Measurements from ENCODE around the gene SLC22A5. TPM values are rescaled to one million over a fixed set of nuclear protein-coding genes. Genes with fewer than 3 reads are reported as not detected.

SLC22A5 gene
- total and polyA plus RNA-seq, 2 of the 8 experiments (the other 6 are each of a cell fraction or from before 2014, with no cell fraction given), result 4.0 to 9.0 TPM

DNA sequence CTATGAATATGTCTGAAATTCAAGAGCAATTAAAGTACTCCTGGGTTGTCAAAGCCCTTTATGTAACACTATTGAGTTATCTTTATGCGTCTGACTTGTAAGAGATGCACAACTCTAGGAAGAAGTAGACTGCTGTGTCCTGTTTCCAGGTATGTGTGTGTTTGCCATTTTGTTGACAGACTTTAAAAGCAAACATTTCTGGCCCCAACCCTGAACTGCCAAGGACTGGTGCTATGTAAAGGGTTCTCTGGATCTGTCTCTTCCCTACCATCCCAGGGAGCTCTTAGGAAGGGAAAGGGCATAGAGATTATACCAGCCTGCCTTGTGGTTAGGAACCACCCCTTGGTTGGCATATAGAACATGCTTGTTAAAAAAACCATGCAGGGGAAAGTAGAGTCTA, 12.1 kb downstream of the SLC22A5 start:
- no peak overlapping the region for H3K18ac ChIP-seq (ENCODE audit: extremely low read depth, low read length)
- H4K20me1 ChIP-seq (replicated peaks in 1 of 2; ENCODE audit: control insufficient read depth in 1 of 2, insufficient read depth in 2 of 2, low read length in 2 of 2), result peaks cover 0 to 3% of the 10 kb centered on the region in 2 experiments
- no peak overlapping the region for H2BK120ac ChIP-seq (replicated peaks; ENCODE audit: low read depth, low read length)
- no peak overlapping the region for H3K4me2 ChIP-seq (ENCODE audit: insufficient read depth in 1 of 2, low read depth in 2 of 2, low read length in 2 of 2)
- H2BK15ac ChIP-seq (ENCODE audit: low read length), result no peak overlapping the region
- H3K9me3 ChIP-seq (ENCODE audit: insufficient read depth in 2 of 2, low read depth in 1 of 2, low read length in 1 of 2), result no peaks in the 10 kb centered on the region
- no peak overlapping the region for H3K4me3 ChIP-seq (ENCODE audit: extremely low read depth in 1 of 4, insufficient read depth in 2 of 4, low read depth in 3 of 4, low read length in 4 of 4)
- FAIRE-seq, result no peak
- H3K23ac ChIP-seq (ENCODE audit: insufficient read length), result no peak overlapping the region
- H3K56ac ChIP-seq (replicated peaks; ENCODE audit: insufficient read length, low read depth, low read length), result no peak overlapping the region
- H3K9ac ChIP-seq (replicated peaks in 1 of 4; ENCODE audit: extremely low read depth in 1 of 4, low read depth in 3 of 4, low read length in 3 of 4), result no peak overlapping the region
- H3K23me2 ChIP-seq (ENCODE audit: low read depth, low read length), result no peaks in the 10 kb centered on the region
- no peak for DNase-seq (ENCODE audit: low read depth in 1 of 2, low spot score in 2 of 2)
- H3K14ac ChIP-seq (ENCODE audit: insufficient read length), result no peak overlapping the region
- H3K79me2 ChIP-seq (ENCODE audit: control insufficient read depth in 1 of 2, insufficient read depth in 2 of 2, low read length in 2 of 2), result no peaks in the 10 kb centered on the region
- no peak overlapping the region for H2BK12ac ChIP-seq (ENCODE audit: low read depth, low read length)
- H3K36me3 ChIP-seq (ENCODE audit: control insufficient read depth in 2 of 4, insufficient read depth in 4 of 4, low read length in 3 of 4), result no peaks in the 10 kb centered on the region; a peak in 1 of 8 replicates
- H3K27me3 ChIP-seq (replicated peaks in 1 of 4; ENCODE audit: control insufficient read depth in 3 of 4, extremely low read depth in 1 of 4, insufficient read depth in 3 of 4, low read length in 3 of 4), result no peaks in the 10 kb centered on the region
- no peaks in the 10 kb centered on the region for H3K79me1 ChIP-seq (ENCODE audit: low read depth, low read length)
- WGBS, 2 experiments (ENCODE audit: extremely low coverage in 1 of 2, insufficient coverage in 1 of 2, insufficient read length in 1 of 2, insufficient replicate concordance in 2 of 2, low coverage in 1 of 2, low lambda C conversion rate in 2 of 2, missing lambda C conversion rate in 1 of 2), result 87% methylated on average over 1 of the region's 1 CpG; no CpG with 5 or more reads in 1 of the 2 experiments
- H4K91ac ChIP-seq (replicated peaks; ENCODE audit: insufficient read length, low read length), result no peak overlapping the region
- no peak overlapping the region for H2BK5ac ChIP-seq (ENCODE audit: low read depth, low read length)
- H3K4me1 ChIP-seq (replicated peaks in 1 of 4; ENCODE audit: control insufficient read depth in 3 of 4, insufficient read depth in 4 of 4, low read length in 3 of 4), result peaks cover 0 to under 1% (median under 1%) of the 10 kb centered on the region in 4 experiments; a peak in 2 of 7 replicates
- H3K27ac ChIP-seq (ENCODE audit: low read depth, low read length), result no peak overlapping the region
- ChIA-PET CTCF (ENCODE audit: partially characterized antibody) (interaction anchor here (0.7 to 16.4 kb wide), 5 partner anchors 10 to 143 kb away, joined by 3 to 353 read pairs (median 6); partner anchors contain the start of gene IRF1), POLR2A (ENCODE audit: partially characterized antibody) (interaction anchor here (0.9 kb wide), 1 partner anchor 12 kb away, joined by 3 read pairs; the partner anchor contains the start of gene SLC22A5)
- H3K4ac ChIP-seq (replicated peaks; ENCODE audit: insufficient read length, low read depth, low read length), result no peak overlapping the region
- no peak overlapping the region for H2AFZ ChIP-seq (ENCODE audit: low read length)
- no peak overlapping the region for H2AK5ac ChIP-seq (ENCODE audit: low read depth, low read length)
- H4K8ac ChIP-seq (ENCODE audit: extremely low read depth, insufficient read depth, low read length), result no peak overlapping the region
- H2BK20ac ChIP-seq (ENCODE audit: low read length), result no peak overlapping the region
- no peak overlapping the region for H4K5ac ChIP-seq (ENCODE audit: insufficient read length, low read depth, low read length)
- TF ChIP-seq POU5F1 (IDR thresholded peaks at IDR 0.05; ENCODE audit: low read depth, low read length) (no peak), NANOG (IDR thresholded peaks at IDR 0.05; ENCODE audit: insufficient read depth, low read depth, low read length, poor library complexity, severe bottlenecking) (no peak), PHF8 (conservative IDR thresholded peaks at IDR 0.05; ENCODE audit: low read depth, low read length) (no peak), KDM4A (IDR thresholded peaks at IDR 0.05; ENCODE audit: low read depth, low read length, severe bottlenecking) (no peak), CREB1 (IDR thresholded peaks at IDR 0.05) (no peak), KDM1A (IDR thresholded peaks at IDR 0.05; ENCODE audit: borderline replicate concordance, low read length) (no peak), EGR1 (IDR thresholded peaks at IDR 0.05; ENCODE audit: borderline replicate concordance, low read depth, low read length) (no peak), YY1 (IDR thresholded peaks at IDR 0.05; ENCODE audit: low read depth, low read length) (no peak), CTBP2 (IDR thresholded peaks at IDR 0.05; ENCODE audit: borderline replicate concordance, insufficient read depth, insufficient read length, low read length) (no peak), BCL11A (IDR thresholded peaks at IDR 0.05; ENCODE audit: low read depth in 2 of 2, low read length in 2 of 2) (no peak), RBBP5 (IDR thresholded peaks at IDR 0.05; ENCODE audit: borderline replicate concordance, low read depth, low read length) (no peak), POLR2AphosphoS5 (IDR thresholded peaks at IDR 0.05; ENCODE audit: low read depth, low read length) (no peak), HDAC2 (IDR thresholded peaks at IDR 0.05; ENCODE audit: borderline replicate concordance in 1 of 2, low read depth in 2 of 2, low read length in 2 of 2) (no peak)
- TF ChIP-seq, protein P1, sequence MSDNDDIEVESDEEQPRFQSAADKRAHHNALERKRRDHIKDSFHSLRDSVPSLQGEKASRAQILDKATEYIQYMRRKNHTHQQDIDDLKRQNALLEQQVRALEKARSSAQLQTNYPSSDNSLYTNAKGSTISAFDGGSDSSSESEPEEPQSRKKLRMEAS (IDR thresholded peaks at IDR 0.05), result no peak

All from H1 (cell line).